Spleen (tissue), 11 donors: ENCODE data around the gene SCAMP5. TPM values are rescaled to one million over a fixed set of nuclear protein-coding genes. Genes with fewer than 3 reads are reported as not detected.

Experiments used
- DNase-seq: peaks from one replicate; pipeline ENCODE4 v3.0.0-alpha.2; 2020
- H3K27ac ChIP-seq, 8 donors: fragments of 200-600 bp; sonication (generic) in 7 of 8; 1 replicate in 4 of 8; 2 replicates in 4 of 8; pipeline versions ENCODE4 v1.5.0 to v1.8.0; 2016 to 2021; ENCODE audit warnings: inconsistent platforms in 4 of 8, mild to moderate bottlenecking in 4 of 8, moderate library complexity in 1 of 8
- H3K27me3 ChIP-seq, 7 donors: fragments of 200-600 bp; sonication (generic) in 6 of 7; replicated peaks in 1 of 7; 1 replicate in 4 of 7; 2 replicates in 3 of 7; pipeline versions ENCODE4 v1.5.0 to v1.8.0; 2016 to 2021; ENCODE audit warnings: inconsistent platforms in 3 of 7, mild to moderate bottlenecking in 1 of 7
- H3K36me3 ChIP-seq, 6 donors: fragments of 200-600 bp; sonication (generic) in 5 of 6; 1 replicate in 4 of 6; 2 replicates in 2 of 6; pipeline versions ENCODE4 v1.5.0 to v1.8.0; 2016 to 2021; ENCODE audit warnings: inconsistent platforms in 2 of 6
- H3K4me1 ChIP-seq, 6 donors: fragments of 200-600 bp; sonication (generic) in 5 of 6; 1 replicate in 3 of 6; 2 replicates in 3 of 6; pipeline versions ENCODE4 v1.5.0 to v1.8.0; 2016 to 2021; ENCODE audit warnings: inconsistent platforms in 3 of 6
- H3K4me3 ChIP-seq, 8 donors: fragments of 200-600 bp; sonication (generic) in 7 of 8; 1 replicate in 4 of 8; 2 replicates in 4 of 8; pipeline versions ENCODE4 v1.5.0 to v1.8.0; 2016 to 2021; ENCODE audit warnings: inconsistent platforms in 4 of 8, mild to moderate bottlenecking in 4 of 8, moderate library complexity in 2 of 8
- H3K9me3 ChIP-seq, 8 donors: fragments of 200-600 bp; sonication (generic) in 7 of 8; 1 replicate in 4 of 8; 2 replicates in 4 of 8; pipeline versions ENCODE4 v1.5.0 to v1.8.0; 2016 to 2021; ENCODE audit warnings: inconsistent platforms in 4 of 8
- POLR2A ChIP-seq, 3 donors: fragments of 450-650 bp; IDR thresholded peaks; one replicate each; pipeline ENCODE4 v1.5.1; 2017; ENCODE audit warnings: antibody characterized with exemption in 3 of 3, mild to moderate bottlenecking in 1 of 3
- POLR2AphosphoS5 ChIP-seq, 3 donors: sonication (generic); formaldehyde crosslinking; IDR thresholded peaks; one replicate each; pipeline ENCODE4 v1.5.1; 2017; ENCODE audit warnings: antibody characterized with exemption in 3 of 3
- WGBS, 5 donors: extraction: QIAGEN DNeasy Blood & Tissue Kit in 3 of 5; methylation state at CpG; one replicate each; pipeline versions ENCODE4 v1.1.5 to v1.1.7; 2013 to 2018; 5-methylcytosine and 5-hydroxymethylcytosine counted together
- intact Hi-C: fragments of 100-400 bp; cut with DNase I; formaldehyde crosslinking; loops from one replicate; pipeline ENCODE4 v1.15.0; 2023; ENCODE audit warnings: low total_unique reads
- polyA plus RNA-seq, 3 donors: library from polyadenylated mRNA; stranded (reverse); fragments of 200-250 nt; gene quantifications; one replicate each; pipeline ENCODE4 v1.2.1, GENCODE V29; 2013
- total RNA-seq, 7 donors: library from RNA; depleted of rRNA in 3 of 7; stranded (reverse); fragments of >200 nt in 3 of 7; fragmentation: NEBNext Ultra II Directional in 4 of 7; extraction: Animal tissue kit (Norgen Biotek cat#: 25700) in 4 of 7; gene quantifications; one replicate each; pipeline versions ENCODE4 v1.1.0 to v1.2.1, GENCODE V29; 2016 to 2021
- TF ChIP-seq, protein P1 (sequence below), 11 experiments: fragments of 200-600 bp in 7 of 11; fragments of 450-650 bp in 4 of 11; sonication (generic) in 4 of 11; IDR thresholded peaks in 8 of 11; conservative IDR thresholded peaks in 3 of 11; 1 replicate in 7 of 11; 2 replicates in 4 of 11; pipeline versions ENCODE4 v1.4.0 to v1.8.0; 2016 to 2021; ENCODE audit warnings: antibody characterized with exemption in 11 of 11, inconsistent platforms in 4 of 11, mild to moderate bottlenecking in 1 of 11
- donor health status: healthy with polysubstance abuse.
- donor health status: DM: no; HTN: no; CAD: no; lungs with moderate emphysema.
- donor health status: DM: no; HTN: no; CAD: no.
- donor health status: Bipolar disorder and iron deficiency.
- donor health status: healthy.
- donor health status: DM: no; HTN: no; CAD: no.
- donor health status: DM: yes; HTN: yes; CAD: no.

Gene SCAMP5
- total and polyA plus RNA-seq, 10 donors, result 1.8 to 20.0 (median 8.0) TPM

GRCh38 chr15:74956648-74957475, 38.5 kb upstream of the SCAMP5 start, which contains the start of gene RPP25:
Gene RPP25, minus strand, starts transcription at chr15:74956772. Its CDS starts 189 bp downstream, at chr15:74956583.
- 0 to 1% (median 1%) methylated on average over 33 to 83 of the region's 83 CpGs for WGBS, 5 donors
- intact Hi-C loops, result no loop called here

GRCh38 chr15:74957476-74958035, 37.8 kb upstream of the SCAMP5 start:
- DNase-seq, result no peak
- WGBS, 5 donors, result 6 to 10% (median 8%) methylated on average over 21 to 28 of the region's 28 CpGs
- Histone ChIP-seq H3K4me3 (peak overlapping the region; percentile 33 to 89 (median 74)), H3K27me3 (peaks cover 7 to 63% (median 28%) of the 10 kb centered on the region in 7 donors), H3K4me1 (peaks cover 32 to 67% (median 56%) of the 10 kb centered on the region in 6 donors), H3K36me3 (no peaks in the 10 kb centered on the region), H3K27ac (peak overlapping the region in 7 of 8 donors; percentile 70 to 85 (median 81)), H3K9me3 (no peaks in the 10 kb centered on the region)
- intact Hi-C loops, result no loop called here
- TF ChIP-seq, protein P1, sequence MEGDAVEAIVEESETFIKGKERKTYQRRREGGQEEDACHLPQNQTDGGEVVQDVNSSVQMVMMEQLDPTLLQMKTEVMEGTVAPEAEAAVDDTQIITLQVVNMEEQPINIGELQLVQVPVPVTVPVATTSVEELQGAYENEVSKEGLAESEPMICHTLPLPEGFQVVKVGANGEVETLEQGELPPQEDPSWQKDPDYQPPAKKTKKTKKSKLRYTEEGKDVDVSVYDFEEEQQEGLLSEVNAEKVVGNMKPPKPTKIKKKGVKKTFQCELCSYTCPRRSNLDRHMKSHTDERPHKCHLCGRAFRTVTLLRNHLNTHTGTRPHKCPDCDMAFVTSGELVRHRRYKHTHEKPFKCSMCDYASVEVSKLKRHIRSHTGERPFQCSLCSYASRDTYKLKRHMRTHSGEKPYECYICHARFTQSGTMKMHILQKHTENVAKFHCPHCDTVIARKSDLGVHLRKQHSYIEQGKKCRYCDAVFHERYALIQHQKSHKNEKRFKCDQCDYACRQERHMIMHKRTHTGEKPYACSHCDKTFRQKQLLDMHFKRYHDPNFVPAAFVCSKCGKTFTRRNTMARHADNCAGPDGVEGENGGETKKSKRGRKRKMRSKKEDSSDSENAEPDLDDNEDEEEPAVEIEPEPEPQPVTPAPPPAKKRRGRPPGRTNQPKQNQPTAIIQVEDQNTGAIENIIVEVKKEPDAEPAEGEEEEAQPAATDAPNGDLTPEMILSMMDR (IDR thresholded peaks at IDR 0.05 in 8 of 11, conservative IDR thresholded peaks at IDR 0.05 in 3 of 11), result no peak
- TF ChIP-seq POLR2A (IDR thresholded peaks at IDR 0.05) (no peak), POLR2AphosphoS5 (IDR thresholded peaks at IDR 0.05) (no peak)

More at GRCh38 chr15:74956648-74957475, 38.5 kb upstream of the SCAMP5 start, which contains the start of gene RPP25:
- no peaks in the 10 kb centered on the region for H3K36me3 ChIP-seq
- H3K4me3 ChIP-seq, result peak within 1 kb of the TSS; percentile 33 to 89 (median 74)
- peak; percentile 93 for DNase-seq
- peak within 1 kb of the TSS in 7 of 8 donors; percentile 70 to 85 (median 81) for H3K27ac ChIP-seq
- H3K27me3 ChIP-seq, result peaks cover 7 to 63% (median 28%) of the 10 kb centered on the region in 7 donors
- no peaks in the 10 kb centered on the region for H3K9me3 ChIP-seq
- TF ChIP-seq POLR2A (IDR thresholded peaks at IDR 0.05) (no peak), POLR2AphosphoS5 (IDR thresholded peaks at IDR 0.05) (peak; percentile 32 to 77 (median 68))
- TF ChIP-seq, protein P1 (IDR thresholded peaks at IDR 0.05 in 8 of 11, conservative IDR thresholded peaks at IDR 0.05 in 3 of 11), result no peak
- H3K4me1 ChIP-seq, result peaks cover 32 to 67% (median 56%) of the 10 kb centered on the region in 6 donors

- peaks cover 32 to 67% (median 56%) of the 10 kb centered on the region in 6 donors for H3K4me1 ChIP-seq
Observed at GRCh38 chr15:74958320-74958907, 36.9 kb upstream of the SCAMP5 start.

More at GRCh38 chr15:74958320-74958907, 36.9 kb upstream of the SCAMP5 start:
- intact Hi-C loops, result no loop called here
- Histone ChIP-seq H3K9me3 (no peaks in the 10 kb centered on the region), H3K27me3 (peaks cover 7 to 63% (median 28%) of the 10 kb centered on the region in 7 donors), H3K27ac (peak overlapping the region in 4 of 8 donors; percentile 5 to 52 (median 42)), H3K4me3 (peak overlapping the region; percentile 12 to 89 (median 74)), H3K36me3 (no peaks in the 10 kb centered on the region)
- DNase-seq, result peak; percentile 80
- WGBS, 5 donors, result 2 to 5% (median 2%) methylated on average over 25 to 28 of the region's 28 CpGs
- TF ChIP-seq, protein P1 (IDR thresholded peaks at IDR 0.05 in 8 of 11, conservative IDR thresholded peaks at IDR 0.05 in 3 of 11), result peak in 1 of 11 experiments; percentile 29
- TF ChIP-seq POLR2A (IDR thresholded peaks at IDR 0.05), result no peak
- peak; percentile 11 to 47 (median 44) for TF ChIP-seq POLR2AphosphoS5 (IDR thresholded peaks at IDR 0.05)
